ENCODE measurements around the gene DMRTC2. TPM values are rescaled to one million over a fixed set of nuclear protein-coding genes. Genes with fewer than 3 reads are reported as not detected.

The DMRTC2 gene
- total and polyA plus RNA-seq, 2 of the 8 experiments (the other 6 are each of a cell fraction or from before 2014, with no cell fraction given): not detected

DNA sequence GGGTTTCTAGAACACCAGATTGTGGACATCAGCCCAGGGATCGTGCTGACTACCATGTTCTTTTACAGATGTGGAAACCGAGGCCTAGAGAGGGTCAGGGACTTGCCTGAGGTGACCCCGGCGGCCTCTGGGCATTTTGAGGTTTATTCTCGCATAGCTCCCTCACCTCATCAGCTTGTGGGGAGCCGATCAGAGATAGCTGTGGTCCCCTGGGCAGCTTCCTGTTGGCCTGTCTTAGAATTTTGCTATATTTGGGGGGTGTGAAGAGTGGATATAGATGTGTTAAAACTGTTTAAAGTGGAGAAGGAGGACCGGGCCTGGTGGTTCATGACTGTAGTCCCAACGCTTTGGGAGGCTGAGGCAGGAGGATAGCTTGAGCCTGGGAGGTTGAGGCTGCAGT, 45.1 kb downstream of the DMRTC2 start (continued):
- TF ChIP-seq CHD7 (IDR thresholded peaks at IDR 0.05; ENCODE audit: insufficient replicate concordance, low read length) (no peak), SRF (IDR thresholded peaks at IDR 0.05; ENCODE audit: low read depth, low read length) (no peak), YY1 (IDR thresholded peaks at IDR 0.05; ENCODE audit: low read depth, low read length) (no peak)
- TF ChIP-seq, protein P1, sequence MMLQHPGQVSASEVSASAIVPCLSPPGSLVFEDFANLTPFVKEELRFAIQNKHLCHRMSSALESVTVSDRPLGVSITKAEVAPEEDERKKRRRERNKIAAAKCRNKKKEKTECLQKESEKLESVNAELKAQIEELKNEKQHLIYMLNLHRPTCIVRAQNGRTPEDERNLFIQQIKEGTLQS (IDR thresholded peaks at IDR 0.05; ENCODE audit: insufficient read depth, low read depth, low read length): no peak
